Thyroid gland (tissue), 4 donors: Measurements from ENCODE around the gene SMIM14.
"Not testable (repeated sequence)": the region's sequence is repeated elsewhere in the genome, so short reads cannot be mapped to it uniquely, and the experiment has no call there.

ENCODE experiments used
- CTCF ChIP-seq, 6 experiments: fragments of 200-600 bp in 3 of 6; fragments of 450-650 bp in 3 of 6; sonication (generic) in 3 of 6; IDR thresholded peaks; one replicate each; pipeline ENCODE4 v1.5.1; 2016 to 2019; ENCODE audit warnings: antibody characterized with exemption in 6 of 6, mild to moderate bottlenecking in 2 of 6, inconsistent platforms in 1 of 6, moderate library complexity in 1 of 6
- POLR2A ChIP-seq, 2 donors: fragments of 450-650 bp; IDR thresholded peaks; one replicate each; pipeline ENCODE4 v1.6.1; 2017; ENCODE audit warnings: antibody characterized with exemption in 2 of 2, mild to moderate bottlenecking in 2 of 2, moderate library complexity in 1 of 2

GRCh38 chr4:39515669-39516401, 122.8 kb downstream of the SMIM14 start:
- TF ChIP-seq POLR2A, CTCF (IDR thresholded peaks at IDR 0.05): not testable (repeated sequence)
